ENCODE data around the gene BIRC6. TPM values are rescaled to one million over a fixed set of nuclear protein-coding genes. Genes with fewer than 3 reads are reported as not detected.
A peak's percentile ranks its signal among the peaks of the same experiment; 100 is the strongest.
"Not testable (repeated sequence)": the region's sequence is repeated elsewhere in the genome, so short reads cannot be mapped to it uniquely, and the experiment has no call there.

The BIRC6 gene
- total and polyA plus RNA-seq, 11 donors, result 11.0 to 68.0 (median 51.9) TPM

GRCh38 chr2:32330136-32330535 is 26.7 kb upstream of the BIRC6 start:
- TF ChIP-seq CTCF (IDR thresholded peaks at IDR 0.05), result no peak
- no peak for TF ChIP-seq POLR2A (IDR thresholded peaks at IDR 0.05)
- ATAC-seq (no peak), DNase-seq (no peak)
- Histone ChIP-seq H3K27ac (no peak overlapping the region), H3K36me3 (peaks cover 0 to 5% (median 0%) of the 10 kb centered on the region in 9 donors), H3K4me1 (peaks cover 0 to 11% (median 0%) of the 10 kb centered on the region in 12 donors), H3K4me3 (no peak overlapping the region), H3K9me3 (no peaks in the 10 kb centered on the region), H3K27me3 (no peaks in the 10 kb centered on the region)
- intact Hi-C loops (cut with DNase I), result no loop called here
- 75 to 87% (median 81%) methylated on average over 2 of the region's 2 CpGs for WGBS, 4 donors

GRCh38 chr2:32342801-32343200 is 14.0 kb upstream of the BIRC6 start:
- peak in 1 of 4 donors; percentile 72 for ATAC-seq
- H3K4me3 ChIP-seq, result peak overlapping the region in 9 of 12 donors; percentile 17 to 36 (median 23)

GRCh38 chr2:32350797-32351196 is 6.0 kb upstream of the BIRC6 start:
- not testable (repeated sequence) for H3K27me3 ChIP-seq, H3K4me1 ChIP-seq, H3K27ac ChIP-seq, H3K9me3 ChIP-seq, ATAC-seq, H3K36me3 ChIP-seq, DNase-seq, H3K4me3 ChIP-seq
- 83 to 97% (median 96%) methylated on average over 3 of the region's 3 CpGs for WGBS, 4 donors
- intact Hi-C loops (cut with DNase I), result loop anchor here in 1 of 10 donors (10.0 kb wide), 1 partner anchor 186 kb away; the partner anchor contains the start of gene SLC30A6

More at GRCh38 chr2:32342801-32343200, 14.0 kb upstream of the BIRC6 start:
- no peak for TF ChIP-seq CTCF (IDR thresholded peaks at IDR 0.05)
- TF ChIP-seq POLR2A (IDR thresholded peaks at IDR 0.05), result no peak
- peak in 2 of 5 donors; percentile 30 to 36 for DNase-seq
- peaks cover 0 to 3% (median 0%) of the 10 kb centered on the region in 12 donors for H3K4me1 ChIP-seq
- intact Hi-C loops (cut with DNase I), result no loop called here
- peak overlapping the region in 1 of 12 donors; percentile 39 for H3K27ac ChIP-seq
- WGBS, 4 donors, result 40 to 56% (median 46%) methylated on average over 2 of the region's 2 CpGs
- peaks cover 0 to 6% (median 0%) of the 10 kb centered on the region in 9 donors for H3K36me3 ChIP-seq
- H3K9me3 ChIP-seq, result no peaks in the 10 kb centered on the region
- no peaks in the 10 kb centered on the region for H3K27me3 ChIP-seq

- TF ChIP-seq CTCF (IDR thresholded peaks at IDR 0.05) (no peak), POLR2A (IDR thresholded peaks at IDR 0.05) (no peak)
- H3K36me3 ChIP-seq, result peaks cover 0 to 8% (median 0%) of the 10 kb centered on the region in 9 donors
- no peaks in the 10 kb centered on the region for H3K9me3 ChIP-seq
- intact Hi-C loops (cut with DNase I), result loop anchor here in 3 of 10 donors (2.0 to 10.0 kb wide), 5 partner anchors 79 to 344 kb away; partner anchors contain the start of genes YIPF4 (in 2 of the 3), MEMO1 (in 1 of the 3), SLC30A6 (in 1 of the 3) and SPAST (in 1 of the 3)
- DNase-seq (no peak), ATAC-seq (peak in 1 of 4 donors; percentile 5)
- H3K27ac ChIP-seq, result peak overlapping the region; percentile 85 to 98 (median 93)
- H3K4me3 ChIP-seq, result peak overlapping the region; percentile 73 to 100 (median 95)
- peaks cover 10 to 39% (median 29%) of the 10 kb centered on the region in 12 donors for H3K4me1 ChIP-seq
- H3K27me3 ChIP-seq, result no peaks in the 10 kb centered on the region
- WGBS, 4 donors, result 10 to 11% (median 10%) methylated on average over 10 of the region's 10 CpGs
These were observed 695 bp upstream of the BIRC6 start for GRCh38 chr2:32355976-32356680.

Measured in heart left ventricle (tissue), 16 donors.